PC-9 (cell line): ENCODE data around the gene FAM161B. TPM values are rescaled to one million over a fixed set of nuclear protein-coding genes. Genes with fewer than 3 reads are reported as not detected.

Source experiments
- total RNA-seq: library from RNA; stranded (reverse); gene quantifications from 2 replicates; pipeline ENCODE4 v1.2.3, GENCODE V29; 2021

The FAM161B gene
- total RNA-seq, 1 experiment from 2014 or later = 1.6 TPM

Other genes starting within 250 kb of the FAM161B start
- gene PNMA1, start 235.7 kb downstream of the FAM161B start, total RNA-seq = 13.6 and 16.8 TPM in 2 replicates
- gene PTGR2, start 98.3 kb downstream of the FAM161B start, total RNA-seq = 19.5 and 21.8 TPM in 2 replicates
- 38.6 and 40.2 TPM in 2 replicates for gene ZNF410, start 63.2 kb downstream of the FAM161B start, total RNA-seq
- 25.4 and 25.7 TPM in 2 replicates for gene COQ6, start 208 bp upstream of the FAM161B start, total RNA-seq
- 12.3 and 12.6 TPM in 2 replicates for gene ENTPD5, start 69.2 kb upstream of the FAM161B start, total RNA-seq
- gene BBOF1, start 69.3 kb upstream of the FAM161B start, total RNA-seq = 5.5 and 6.8 TPM in 2 replicates
- gene ALDH6A1, start 134.4 kb upstream of the FAM161B start, total RNA-seq = 53.1 and 54.5 TPM in 2 replicates
- gene LIN52, start 134.9 kb upstream of the FAM161B start, total RNA-seq = 18.8 TPM in 2 replicates